ENCODE measurements around the gene PTPN14.

DNA sequence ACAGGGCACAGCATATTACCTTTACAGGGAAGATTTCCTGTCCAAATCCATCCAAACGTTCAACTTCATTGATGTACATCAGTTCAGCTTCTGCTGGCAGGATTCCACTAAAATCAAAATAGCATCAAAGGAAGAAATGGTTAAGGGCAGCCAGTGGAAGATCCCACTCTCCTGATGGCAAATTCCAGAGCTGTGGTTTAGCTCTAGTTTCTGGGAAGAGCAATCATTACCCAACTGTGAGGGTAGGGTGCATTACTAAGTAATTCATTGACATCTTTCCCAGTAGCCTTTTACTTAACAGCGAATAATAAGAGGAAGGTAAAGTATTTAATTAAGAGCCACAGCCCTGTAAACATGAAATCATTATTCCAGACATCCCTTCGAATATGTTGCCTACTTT lies 149.7 kb downstream of the PTPN14 start:
- TF ChIP-seq, protein P1, sequence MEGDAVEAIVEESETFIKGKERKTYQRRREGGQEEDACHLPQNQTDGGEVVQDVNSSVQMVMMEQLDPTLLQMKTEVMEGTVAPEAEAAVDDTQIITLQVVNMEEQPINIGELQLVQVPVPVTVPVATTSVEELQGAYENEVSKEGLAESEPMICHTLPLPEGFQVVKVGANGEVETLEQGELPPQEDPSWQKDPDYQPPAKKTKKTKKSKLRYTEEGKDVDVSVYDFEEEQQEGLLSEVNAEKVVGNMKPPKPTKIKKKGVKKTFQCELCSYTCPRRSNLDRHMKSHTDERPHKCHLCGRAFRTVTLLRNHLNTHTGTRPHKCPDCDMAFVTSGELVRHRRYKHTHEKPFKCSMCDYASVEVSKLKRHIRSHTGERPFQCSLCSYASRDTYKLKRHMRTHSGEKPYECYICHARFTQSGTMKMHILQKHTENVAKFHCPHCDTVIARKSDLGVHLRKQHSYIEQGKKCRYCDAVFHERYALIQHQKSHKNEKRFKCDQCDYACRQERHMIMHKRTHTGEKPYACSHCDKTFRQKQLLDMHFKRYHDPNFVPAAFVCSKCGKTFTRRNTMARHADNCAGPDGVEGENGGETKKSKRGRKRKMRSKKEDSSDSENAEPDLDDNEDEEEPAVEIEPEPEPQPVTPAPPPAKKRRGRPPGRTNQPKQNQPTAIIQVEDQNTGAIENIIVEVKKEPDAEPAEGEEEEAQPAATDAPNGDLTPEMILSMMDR (conservative IDR thresholded peaks at IDR 0.05; ENCODE audit: low read length) = no peak
- no peak for TF ChIP-seq EZH2phosphoT487 (IDR thresholded peaks at IDR 0.05; ENCODE audit: borderline replicate concordance)
